K562 (cell line): ENCODE data around the gene NDRG3. TPM values are rescaled to one million over a fixed set of nuclear protein-coding genes. Genes with fewer than 3 reads are reported as not detected.

Experiments
- ATAC-seq: fragments of 200-7000 bp; cut with Tn5 transposase; 3 replicates; pipeline ENCODE4 v1.9.1; 2020; ENCODE audit warnings: moderate library complexity
- BruUV-seq: library from RNA; stranded (reverse); fragments of 400-500 nt; replicated peaks from 2 replicates; lab custom pipeline; 2021; lab: Mats Ljungman, UMichigan
- CTCF ChIA-PET: fragments of 300-600 bp; formaldehyde crosslinking; extraction: SDS; loops from one replicate; lab custom pipeline; 2021; ENCODE audit warnings: low intra/inter-chr PET ratio; lab: Yijun Ruan, JAX
- POLR2A ChIA-PET: fragments of 300-600, 350-650 bp; sonication (Branson Sonifier 250); formaldehyde crosslinking; extraction: SDS; loops from one replicate; lab custom pipeline; 2021; ENCODE audit warnings: antibody characterized with exemption, inconsistent platforms; lab: Yijun Ruan, JAX
- DNase-seq, 4 experiments: peaks; one replicate each; pipeline versions ENCODE4 v3.0.0 to v3.0.0-alpha.2; 2011 to 2018; ENCODE audit warnings: low spot score in 3 of 4, mixed read lengths in 3 of 4; ENCODE audit errors: extremely low read depth in 1 of 4
- FAIRE-seq: peaks from 2 replicates; lab custom pipeline; 2011; peaks lifted over from hg19 to GRCh38; lab: Jason Lieb, UNC
- H2AFZ ChIP-seq: 2 replicates; pipeline ENCODE4 v1.6.0; 2011; ENCODE audit warnings: low read depth, low read length, control low read depth, inconsistent platforms
- H3K27ac ChIP-seq: fragments of 200-600 bp; 3 replicates; pipeline ENCODE4 v1.8.0; 2011; ENCODE audit warnings: low read depth, mild to moderate bottlenecking, control low read depth, inconsistent platforms, low read length, moderate library complexity, mixed read lengths; ENCODE audit errors: extremely low read depth
- H3K27me3 ChIP-seq, 2 experiments: fragments of 300-600 bp in 1 of 2; 2 replicates in 1 of 2; 3 replicates in 1 of 2; pipeline versions ENCODE4 v1.6.0 to v1.8.0; 2011; ENCODE audit warnings: inconsistent platforms in 2 of 2, low read length in 2 of 2, mild to moderate bottlenecking in 1 of 2, mixed read lengths in 1 of 2, moderate library complexity in 1 of 2; ENCODE audit not compliant: control insufficient read depth in 2 of 2, insufficient read depth in 2 of 2
- H3K36me3 ChIP-seq: fragments of 300-600 bp; 3 replicates; pipeline ENCODE4 v1.8.0; 2011; ENCODE audit warnings: mild to moderate bottlenecking, low read length, inconsistent platforms; ENCODE audit not compliant: control insufficient read depth, insufficient read depth
- H3K4me1 ChIP-seq, 2 experiments: fragments of 200-600 bp in 1 of 2; replicated peaks in 1 of 2; 2 replicates in 1 of 2; 3 replicates in 1 of 2; pipeline versions ENCODE4 v1.5.1 to v1.8.0; 2011; ENCODE audit warnings: inconsistent platforms in 2 of 2, low read length in 2 of 2, mild to moderate bottlenecking in 1 of 2, mixed read lengths in 1 of 2, moderate library complexity in 1 of 2; ENCODE audit not compliant: control insufficient read depth in 2 of 2, insufficient read depth in 2 of 2
- H3K4me2 ChIP-seq: 2 replicates; pipeline ENCODE4 v1.6.1; 2011; ENCODE audit warnings: low read length, control low read depth, inconsistent platforms, mixed read lengths; ENCODE audit not compliant: insufficient read depth
- H3K4me3 ChIP-seq: fragments of 200-600 bp; sonication (generic), shearing (Covaris generic); 2 replicates; pipeline ENCODE4 v1.5.1; 2016; ENCODE audit warnings: control low read depth, inconsistent platforms
- H3K79me2 ChIP-seq: fragments of 200-600 bp; 3 replicates; pipeline ENCODE4 v1.8.0; 2011; ENCODE audit warnings: low read length, inconsistent platforms; ENCODE audit not compliant: control insufficient read depth, insufficient read depth
- H3K9ac ChIP-seq, 2 experiments: 2 replicates each; pipeline versions ENCODE4 v1.6.0 to v1.6.1; 2011; ENCODE audit warnings: low read depth in 2 of 2, low read length in 2 of 2, control low read depth in 1 of 2, inconsistent platforms in 1 of 2, mild to moderate bottlenecking in 1 of 2, mixed read lengths in 1 of 2; ENCODE audit not compliant: insufficient read depth in 1 of 2
- H3K9me1 ChIP-seq: one replicate; pipeline ENCODE4 v1.6.0; 2011; ENCODE audit warnings: inconsistent platforms, mild to moderate bottlenecking, low read length, moderate library complexity; ENCODE audit not compliant: control insufficient read depth, insufficient read depth
- H3K9me3 ChIP-seq: replicated peaks from 2 replicates; pipeline ENCODE4 v1.5.1; 2011; ENCODE audit warnings: low read depth, low read length, inconsistent platforms; ENCODE audit not compliant: control insufficient read depth, insufficient read depth
- H4K20me1 ChIP-seq: replicated peaks from 2 replicates; pipeline ENCODE4 v1.6.1; 2011; ENCODE audit warnings: low read length, inconsistent platforms, mixed read lengths; ENCODE audit not compliant: control insufficient read depth, insufficient read depth
- CBX3 ChIP-seq, 2 experiments: IDR thresholded peaks; 1 replicate in 1 of 2; 2 replicates in 1 of 2; pipeline ENCODE4 v1.6.1; 2012; ENCODE audit warnings: inconsistent platforms in 2 of 2, low read length in 2 of 2, borderline replicate concordance in 1 of 2, control low read depth in 1 of 2
- EHMT2 ChIP-seq: fragments of 450-650 bp; IDR thresholded peaks from 2 replicates; pipeline ENCODE4 v1.6.1; 2018; ENCODE audit warnings: antibody characterized with exemption
- SMARCA5 ChIP-seq: fragments of 450-650 bp; IDR thresholded peaks from 2 replicates; pipeline ENCODE4 v1.6.1; 2016
- SP1 ChIP-seq: sonication (generic); formaldehyde crosslinking; IDR thresholded peaks from 2 replicates; pipeline ENCODE4 v1.8.1; 2022; ENCODE audit warnings: mild to moderate bottlenecking, missing genetic modification reagents
- ZNF586 ChIP-seq: fragments of 450-650 bp; formaldehyde crosslinking; conservative IDR thresholded peaks from 2 replicates; pipeline ENCODE4 v1.4.0; 2020; ENCODE audit warnings: mild to moderate bottlenecking, moderate library complexity
- ZNF695 ChIP-seq: fragments of 450-650 bp; formaldehyde crosslinking; IDR thresholded peaks from 2 replicates; pipeline ENCODE4 v1.4.0; 2020; ENCODE audit warnings: mild to moderate bottlenecking, moderate library complexity
- ZNF77 ChIP-seq: fragments of 250-450 bp; sonication (Bioruptor Pico); IDR thresholded peaks from 2 replicates; pipeline ENCODE4 v1.5.0; 2020
- WGBS: fragments of 100-300 bp; shearing (Covaris generic); methylation state at CpG from one replicate; pipeline ENCODE4 v1.1.6; 2016; ENCODE audit warnings: low coverage, mixed read lengths; ENCODE audit not compliant: insufficient coverage; ENCODE audit errors: missing lambda C conversion rate; 5-methylcytosine and 5-hydroxymethylcytosine counted together
- in situ Hi-C: fragments of 300-500 bp; cut with MboI; formaldehyde crosslinking; loops from 4 replicates; pipeline ENCODE4 v1.15.0; 2018; ENCODE audit warnings: inconsistent platforms, mixed read lengths
- intact Hi-C: fragments of 100-400 bp; cut with micrococcal nuclease; formaldehyde crosslinking; loops from 2 replicates; pipeline ENCODE4 v1.14.2; 2022
- polyA plus RNA-seq, 8 experiments: library from polyadenylated mRNA; depleted of rRNA in 4 of 8; stranded (reverse) in 5 of 8; unstranded in 3 of 8; fragments of >200 nt; fragmentation: Nextera tagmentation in 2 of 8; fragmentation: Illumina TruSeq in 1 of 8; extraction: Ambion mirVana in 2 of 8; extraction: Trizol in 1 of 8; gene quantifications; 2 replicates each; pipeline versions ENCODE4 v1.2.1 to v1.2.3, GENCODE V29; 2011 to 2014; ENCODE audit warnings: inconsistent platforms in 1 of 8, missing spikeins in 1 of 8
- total RNA-seq, 7 experiments: library from RNA; depleted of rRNA in 6 of 7; stranded (reverse); fragments of >200 nt in 6 of 7; fragmentation: Illumina TruSeq in 2 of 7; extraction: Trizol in 2 of 7; gene quantifications; 2 replicates each; pipeline versions ENCODE4 v1.2.1 to v1.2.3, GENCODE V29; 2011 to 2021; ENCODE audit warnings: low replicate concordance in 1 of 7
- TF ChIP-seq, protein P1 (sequence below): sonication (generic); formaldehyde crosslinking; IDR thresholded peaks from 2 replicates; pipeline ENCODE4 v1.8.1; 2023; ENCODE audit warnings: mild to moderate bottlenecking, missing genetic modification reagents, moderate library complexity

Gene NDRG3
- total and polyA plus RNA-seq, 9 of the 15 experiments (the other 6 are each of a cell fraction or from before 2014, with no cell fraction given): 14.6 to 39.4 (median 24.4) TPM

DNA sequence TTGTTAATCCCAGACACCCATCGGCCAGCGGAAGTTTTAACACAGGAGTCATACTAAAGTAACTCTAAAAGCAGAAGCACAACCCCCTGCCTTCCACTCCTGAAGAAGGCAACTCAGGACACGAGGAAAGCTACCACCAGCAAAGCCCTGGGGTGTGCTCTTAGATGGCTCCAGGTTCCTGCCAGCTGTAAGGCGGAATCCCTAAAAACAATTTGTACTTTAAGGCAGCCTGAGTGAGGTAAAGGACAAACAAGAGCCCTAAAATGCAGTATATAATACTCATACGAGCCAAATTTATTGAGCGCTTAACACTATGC lies 8.7 kb downstream of the NDRG3 start:
- H3K4me2 ChIP-seq: no peak overlapping the region
- H3K79me2 ChIP-seq: 0 out of 3 replicates have a peak, but pooled peaks cover 2% of the 10 kb centered on the region
- H3K9ac ChIP-seq: no peak overlapping the region
- POLR2A ChIA-PET: interaction anchor here (0.6 to 1.8 kb wide), 3 partner anchors 8 to 20 kb away, joined by 3 to 18 read pairs (median 3); partner anchors contain the start of gene NDRG3
- intact Hi-C loops: no loop called here
- no peaks in the 10 kb centered on the region for H3K27me3 ChIP-seq
- BruUV-seq: no TSS peak
- H3K36me3 ChIP-seq: no peaks in the 10 kb centered on the region
- no peaks in the 10 kb centered on the region for H4K20me1 ChIP-seq
- TF ChIP-seq ZNF586 (no peak), CBX3 (IDR thresholded peaks at IDR 0.05; ENCODE audit: borderline replicate concordance in 1 of 2, low read length in 2 of 2) (no peak), SP1 (CRISPR knock-in tag) (no peak), ZNF77 (CRISPR knock-in tag) (no peak), EHMT2 (no peak), ZNF695 (CRISPR knock-in tag) (no peak), SMARCA5 (no peak)
- TF ChIP-seq, protein P1, sequence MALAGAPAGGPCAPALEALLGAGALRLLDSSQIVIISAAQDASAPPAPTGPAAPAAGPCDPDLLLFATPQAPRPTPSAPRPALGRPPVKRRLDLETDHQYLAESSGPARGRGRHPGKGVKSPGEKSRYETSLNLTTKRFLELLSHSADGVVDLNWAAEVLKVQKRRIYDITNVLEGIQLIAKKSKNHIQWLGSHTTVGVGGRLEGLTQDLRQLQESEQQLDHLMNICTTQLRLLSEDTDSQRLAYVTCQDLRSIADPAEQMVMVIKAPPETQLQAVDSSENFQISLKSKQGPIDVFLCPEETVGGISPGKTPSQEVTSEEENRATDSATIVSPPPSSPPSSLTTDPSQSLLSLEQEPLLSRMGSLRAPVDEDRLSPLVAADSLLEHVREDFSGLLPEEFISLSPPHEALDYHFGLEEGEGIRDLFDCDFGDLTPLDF (CRISPR knock-in tag): no peak
- TF ChIP-seq, all 486 proteins: peak for 0
- no peak for FAIRE-seq
- Histone ChIP-seq H3K4me1 (peaks cover 4 to 11% of the 10 kb centered on the region in 2 experiments; a peak in 3 of 5 replicates), H2AFZ (no peak overlapping the region), H3K9me1 (no peaks in the 10 kb centered on the region), H3K4me3 (no peak overlapping the region), H3K27ac (no peak overlapping the region), H3K9me3 (no peaks in the 10 kb centered on the region)
- no peak for ATAC-seq
- WGBS: 78% methylated on average over 6 of the region's 6 CpGs
- CTCF ChIA-PET: no interaction called here
- in situ Hi-C loops: no loop called here
- DNase-seq: no peak
